Brain microvascular endothelial cell (primary cell): ENCODE results near the gene EMP3.

Source experiments
- DNase-seq: peaks from one replicate; pipeline ENCODE4 v3.0.0-alpha.2; 2020
- H3K27ac ChIP-seq: fragments of 250-450 bp; sonication (Bioruptor Pico); 2 replicates; pipeline ENCODE4 v1.5.1; 2020; ENCODE audit warnings: mild to moderate bottlenecking, moderate library complexity
- H3K27me3 ChIP-seq: fragments of 250-450 bp; sonication (Bioruptor Pico); replicated peaks from 2 replicates; pipeline ENCODE4 v1.5.1; 2020; ENCODE audit warnings: mild to moderate bottlenecking
- H3K36me3 ChIP-seq: fragments of 250-450 bp; sonication (Bioruptor Pico); replicated peaks from 2 replicates; pipeline ENCODE4 v1.5.1; 2020; ENCODE audit warnings: mild to moderate bottlenecking
- H3K4me3 ChIP-seq: 2 replicates; pipeline ENCODE4 v1.5.1; 2011; ENCODE audit warnings: low read depth, mild to moderate bottlenecking, control low read depth, low read length, moderate library complexity
- in situ Hi-C: cut with HindIII; loops from 2 replicates; pipeline ENCODE4 v1.10.0; 2017; ENCODE audit warnings: low sequenced_read_pairs, low pct_ligation_motif_present
- TF ChIP-seq, protein P1 (sequence below): IDR thresholded peaks from 2 replicates; pipeline ENCODE4 v1.5.1; 2011; ENCODE audit warnings: low read depth, mild to moderate bottlenecking, moderate library complexity, low read length, control low read depth, inconsistent platforms; ENCODE audit errors: missing control alignments

Gene EMP3

DNA sequence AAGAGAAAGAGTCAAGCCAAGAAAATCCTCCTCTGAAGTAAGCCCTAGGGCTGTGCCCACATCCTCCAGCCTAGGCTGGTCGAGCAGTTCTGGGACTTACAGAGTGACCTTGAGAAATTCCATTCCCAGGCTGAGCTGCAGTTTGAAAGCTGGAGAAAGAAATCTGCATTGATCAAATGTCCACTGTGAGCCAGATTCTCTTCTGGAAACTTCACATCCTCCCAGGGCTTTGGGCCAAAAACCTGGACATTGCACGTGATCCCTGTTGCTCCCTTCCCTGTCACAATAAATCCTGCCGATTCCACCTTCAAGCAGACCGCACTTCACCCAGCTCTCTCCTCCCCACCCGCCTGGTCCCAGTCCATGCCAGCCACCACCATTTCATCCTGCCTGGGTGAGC lies 22.7 kb downstream of the EMP3 start:
- Histone ChIP-seq H3K27me3 (no peaks in the 10 kb centered on the region), H3K27ac (no peak overlapping the region), H3K36me3 (no peaks in the 10 kb centered on the region), H3K4me3 (no peak overlapping the region)
- no peak for DNase-seq
- TF ChIP-seq, protein P1, sequence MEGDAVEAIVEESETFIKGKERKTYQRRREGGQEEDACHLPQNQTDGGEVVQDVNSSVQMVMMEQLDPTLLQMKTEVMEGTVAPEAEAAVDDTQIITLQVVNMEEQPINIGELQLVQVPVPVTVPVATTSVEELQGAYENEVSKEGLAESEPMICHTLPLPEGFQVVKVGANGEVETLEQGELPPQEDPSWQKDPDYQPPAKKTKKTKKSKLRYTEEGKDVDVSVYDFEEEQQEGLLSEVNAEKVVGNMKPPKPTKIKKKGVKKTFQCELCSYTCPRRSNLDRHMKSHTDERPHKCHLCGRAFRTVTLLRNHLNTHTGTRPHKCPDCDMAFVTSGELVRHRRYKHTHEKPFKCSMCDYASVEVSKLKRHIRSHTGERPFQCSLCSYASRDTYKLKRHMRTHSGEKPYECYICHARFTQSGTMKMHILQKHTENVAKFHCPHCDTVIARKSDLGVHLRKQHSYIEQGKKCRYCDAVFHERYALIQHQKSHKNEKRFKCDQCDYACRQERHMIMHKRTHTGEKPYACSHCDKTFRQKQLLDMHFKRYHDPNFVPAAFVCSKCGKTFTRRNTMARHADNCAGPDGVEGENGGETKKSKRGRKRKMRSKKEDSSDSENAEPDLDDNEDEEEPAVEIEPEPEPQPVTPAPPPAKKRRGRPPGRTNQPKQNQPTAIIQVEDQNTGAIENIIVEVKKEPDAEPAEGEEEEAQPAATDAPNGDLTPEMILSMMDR: no peak
- in situ Hi-C loops: no loop called here

DNA sequence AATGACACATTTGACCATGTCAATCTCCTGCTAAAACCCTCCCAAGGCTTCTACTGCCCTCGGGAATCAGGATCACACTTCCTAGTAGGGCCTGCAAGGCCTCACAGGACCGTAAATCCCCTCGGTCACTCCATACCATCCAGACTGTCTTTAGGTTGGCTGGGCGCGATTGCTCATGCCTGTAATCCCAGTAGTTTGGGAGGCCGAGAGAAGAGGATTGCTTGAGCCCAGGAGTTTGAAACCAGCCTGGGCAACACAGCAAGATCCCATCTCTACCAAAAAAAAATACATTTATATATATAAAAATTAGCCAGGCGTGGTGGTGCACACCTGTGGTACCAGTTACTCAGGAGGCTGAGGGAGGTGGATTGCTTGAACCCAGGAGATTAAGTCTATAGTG lies 23.4 kb downstream of the EMP3 start:
- TF ChIP-seq, protein P1: no peak
- in situ Hi-C loops: no loop called here
- no peaks in the 10 kb centered on the region for H3K27me3 ChIP-seq
- no peak overlapping the region for H3K27ac ChIP-seq
- H3K4me3 ChIP-seq: no peak overlapping the region
- H3K36me3 ChIP-seq: no peaks in the 10 kb centered on the region
- DNase-seq: no peak

DNA sequence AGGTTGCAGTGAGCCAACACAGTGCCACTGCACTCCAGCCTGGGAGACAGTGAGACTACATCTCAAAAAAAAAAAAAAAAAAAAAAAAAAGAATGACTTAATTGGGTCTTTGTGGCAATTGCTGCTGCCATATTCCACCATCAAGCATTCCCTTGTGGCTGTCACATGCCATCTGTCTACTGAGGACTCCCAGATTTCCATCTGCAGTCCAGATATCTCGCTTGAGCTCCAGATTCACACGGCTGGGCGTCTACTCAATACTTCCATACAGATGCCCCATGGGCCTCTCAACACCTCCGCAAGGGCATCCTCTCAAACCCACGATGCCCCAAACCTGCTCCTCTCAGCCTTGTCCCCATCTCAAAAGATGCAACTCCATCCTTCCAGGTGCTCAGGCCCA lies 25.5 kb downstream of the EMP3 start:
- Histone ChIP-seq H3K27ac (no peak overlapping the region), H3K27me3 (no peaks in the 10 kb centered on the region), H3K4me3 (no peak overlapping the region), H3K36me3 (no peaks in the 10 kb centered on the region)
- TF ChIP-seq, protein P1: no peak
- no peak for DNase-seq
- in situ Hi-C loops: no loop called here

DNA sequence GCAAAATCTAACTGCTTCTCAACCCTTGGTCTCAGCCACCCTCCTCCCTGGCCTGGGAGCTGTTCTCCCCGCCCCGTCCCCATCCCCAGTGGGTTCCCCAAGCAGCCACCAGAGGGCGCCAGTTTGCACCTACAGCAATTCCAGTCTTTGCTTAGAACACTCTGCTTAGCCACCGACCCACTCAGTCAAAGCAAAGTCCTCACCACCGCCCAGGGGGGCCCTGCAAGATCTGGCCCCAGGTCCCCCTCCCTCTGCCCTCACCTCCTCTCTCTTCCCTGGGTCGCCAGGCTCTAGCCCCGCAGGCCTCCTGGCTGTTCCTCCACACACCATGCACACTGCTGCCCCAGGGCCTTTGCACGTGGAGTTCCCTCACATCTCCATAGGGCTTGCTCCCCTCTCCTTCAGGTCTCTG lies 26.0 kb downstream of the EMP3 start:
- Histone ChIP-seq H3K36me3 (no peaks in the 10 kb centered on the region), H3K4me3 (no peak overlapping the region), H3K27ac (no peak overlapping the region), H3K27me3 (no peaks in the 10 kb centered on the region)
- in situ Hi-C loops: no loop called here
- DNase-seq: peak; percentile 55
- TF ChIP-seq, protein P1: peak; percentile 91

DNA sequence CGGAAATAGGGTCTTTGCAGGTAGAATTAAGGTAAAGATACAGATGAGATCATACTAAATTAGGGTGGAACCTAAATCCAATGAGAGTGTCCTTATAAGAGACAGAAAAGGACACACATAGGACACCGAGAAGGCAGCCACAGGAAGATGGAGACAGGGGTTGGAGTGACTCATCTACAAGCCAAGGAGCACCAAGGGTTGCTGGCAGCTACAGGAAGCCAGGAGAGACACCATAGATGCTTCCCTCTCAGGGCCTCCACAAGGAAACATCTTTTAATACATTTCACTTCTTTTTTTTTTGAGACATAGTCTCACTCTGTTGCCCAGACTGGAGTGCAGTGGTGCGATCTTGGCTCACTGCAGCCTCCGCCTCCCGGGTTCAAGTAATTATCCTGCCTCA lies 28.3 kb downstream of the EMP3 start:
- Histone ChIP-seq H3K27me3 (no peaks in the 10 kb centered on the region), H3K27ac (no peak overlapping the region), H3K4me3 (no peak overlapping the region), H3K36me3 (no peaks in the 10 kb centered on the region)
- TF ChIP-seq, protein P1: no peak
- DNase-seq: no peak
- in situ Hi-C loops: no loop called here

DNA sequence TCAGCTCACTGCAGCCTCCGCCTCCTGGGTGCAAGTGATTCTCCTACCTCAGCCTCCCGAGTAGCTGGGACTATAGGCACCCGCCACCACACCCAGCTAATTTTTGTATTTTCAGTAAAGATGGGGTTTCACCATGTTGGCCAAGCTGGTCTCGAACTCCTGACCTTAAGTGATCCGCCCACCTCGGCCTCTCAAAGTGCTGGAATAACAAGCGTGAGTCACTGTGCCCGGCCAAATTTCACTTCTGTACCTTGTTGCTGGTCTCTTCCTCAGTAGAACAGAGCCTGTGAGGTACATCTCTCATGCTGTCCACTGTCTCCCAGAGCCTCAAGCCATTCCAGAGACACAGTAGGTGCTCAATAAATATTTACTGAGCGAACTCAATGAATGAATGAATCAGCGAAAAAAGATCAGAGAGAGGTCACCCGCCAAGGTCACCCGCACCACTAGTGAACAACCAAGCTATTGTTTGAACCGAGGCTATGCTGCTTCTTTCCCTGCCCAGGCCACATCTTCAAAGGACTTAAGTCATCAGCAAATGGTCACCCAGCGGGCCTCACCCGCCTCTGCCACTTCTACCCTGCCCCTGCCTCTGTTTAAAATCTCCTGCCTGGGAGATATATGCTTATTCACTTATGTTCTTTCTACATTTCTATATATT lies 29.1 kb downstream of the EMP3 start:
- H3K27ac ChIP-seq: no peak overlapping the region
- H3K27me3 ChIP-seq: no peaks in the 10 kb centered on the region
- TF ChIP-seq, protein P1: no peak
- DNase-seq: peak; percentile 43
- H3K36me3 ChIP-seq: no peaks in the 10 kb centered on the region
- H3K4me3 ChIP-seq: no peak overlapping the region
- in situ Hi-C loops: no loop called here
